ENCODE measurements around the gene VPS13C. TPM values are rescaled to one million over a fixed set of nuclear protein-coding genes. Genes with fewer than 3 reads are reported as not detected.

VPS13C gene
- total RNA-seq, 1 donor from 2014 or later: 51.6 TPM

GRCh38 chr15:62027916-62028315, 32.3 kb downstream of the VPS13C start:
- H3K27ac Mint-ChIP-seq: no peak overlapping the region
- TF ChIP-seq EZH2 (IDR thresholded peaks at IDR 0.05) (no peak), EZH2phosphoT487 (IDR thresholded peaks at IDR 0.05) (no peak), CTCF (IDR thresholded peaks at IDR 0.05) (no peak)

GRCh38 chr15:62027263-62027565, 33.0 kb downstream of the VPS13C start:
- no peak overlapping the region for H3K9ac ChIP-seq
- DNase-seq (ENCODE audit: low spot score): no peak
- no peaks in the 10 kb centered on the region for H3K27me3 Mint-ChIP-seq (ENCODE audit: insufficient read depth, low read depth)

More at GRCh38 chr15:62027916-62028315, 32.3 kb downstream of the VPS13C start:
- H3F3A ChIP-seq (ENCODE audit: low read depth): no peaks in the 10 kb centered on the region
- peaks cover 4% of the 10 kb centered on the region for H3K36me3 ChIP-seq
- no peaks in the 10 kb centered on the region for H3K9me3 ChIP-seq (ENCODE audit: low read depth)
- H3K9ac ChIP-seq: no peak overlapping the region
- no peak overlapping the region for H3K4me2 ChIP-seq
- Mint-ChIP-seq H3K27me3 (ENCODE audit: insufficient read depth, low read depth) (no peaks in the 10 kb centered on the region), H3K9me3 (no peaks in the 10 kb centered on the region), H3K36me3 (no peaks in the 10 kb centered on the region), H3K4me3 (no peak overlapping the region), H3K4me1 (no peaks in the 10 kb centered on the region)
- no peaks in the 10 kb centered on the region for H3K4me1 ChIP-seq
- H3K79me2 ChIP-seq (ENCODE audit: low read depth): no peaks in the 10 kb centered on the region
- no peaks in the 10 kb centered on the region for H4K20me1 ChIP-seq (ENCODE audit: low read depth)
- H2AFZ ChIP-seq (replicated peaks): no peak overlapping the region
- no peak overlapping the region for H3K4me3 ChIP-seq
- H3K27me3 ChIP-seq: no peaks in the 10 kb centered on the region
- DNase-seq (ENCODE audit: low spot score): no peak
- no peak overlapping the region for H3K27ac ChIP-seq

GRCh38 chr15:62026487-62027262, 33.6 kb downstream of the VPS13C start:
- H3K4me3 Mint-ChIP-seq: no peak overlapping the region
- H3K36me3 Mint-ChIP-seq: no peaks in the 10 kb centered on the region

More at GRCh38 chr15:62027263-62027565, 33.0 kb downstream of the VPS13C start:
- H3F3A ChIP-seq (ENCODE audit: low read depth): no peaks in the 10 kb centered on the region
- no peak overlapping the region for H3K27ac Mint-ChIP-seq
- no peaks in the 10 kb centered on the region for H3K27me3 ChIP-seq
- no peak overlapping the region for H3K4me3 Mint-ChIP-seq
- no peaks in the 10 kb centered on the region for H3K4me1 ChIP-seq
- no peaks in the 10 kb centered on the region for H3K9me3 Mint-ChIP-seq
- H3K79me2 ChIP-seq (ENCODE audit: low read depth): no peaks in the 10 kb centered on the region
- no peak overlapping the region for H3K4me3 ChIP-seq
- H3K36me3 Mint-ChIP-seq: no peaks in the 10 kb centered on the region
- no peak overlapping the region for H2AFZ ChIP-seq (replicated peaks)
- no peak overlapping the region for H3K27ac ChIP-seq
- no peaks in the 10 kb centered on the region for H3K4me1 Mint-ChIP-seq
- no peak overlapping the region for H3K4me2 ChIP-seq
- TF ChIP-seq CTCF (IDR thresholded peaks at IDR 0.05) (no peak), EZH2phosphoT487 (IDR thresholded peaks at IDR 0.05) (no peak), EZH2 (IDR thresholded peaks at IDR 0.05) (no peak)
- H4K20me1 ChIP-seq (ENCODE audit: low read depth): no peaks in the 10 kb centered on the region
- no peaks in the 10 kb centered on the region for H3K9me3 ChIP-seq (ENCODE audit: low read depth)
- no peaks in the 10 kb centered on the region for H3K36me3 ChIP-seq

More at GRCh38 chr15:62026487-62027262, 33.6 kb downstream of the VPS13C start:
- Histone ChIP-seq H3K79me2 (ENCODE audit: low read depth) (no peaks in the 10 kb centered on the region), H3K9me3 (ENCODE audit: low read depth) (no peaks in the 10 kb centered on the region), H3K27ac (no peak overlapping the region), H3K9ac (no peak overlapping the region), H3F3A (ENCODE audit: low read depth) (no peaks in the 10 kb centered on the region), H3K4me2 (no peak overlapping the region), H3K4me1 (no peaks in the 10 kb centered on the region), H3K36me3 (peaks cover 3% of the 10 kb centered on the region), H2AFZ (replicated peaks) (no peak overlapping the region), H3K27me3 (no peaks in the 10 kb centered on the region), H4K20me1 (ENCODE audit: low read depth) (no peaks in the 10 kb centered on the region), H3K4me3 (no peak overlapping the region)
- Mint-ChIP-seq H3K9me3 (no peaks in the 10 kb centered on the region), H3K27me3 (ENCODE audit: insufficient read depth, low read depth) (no peaks in the 10 kb centered on the region), H3K4me1 (no peaks in the 10 kb centered on the region), H3K27ac (no peak overlapping the region)
- no peak for TF ChIP-seq EZH2phosphoT487 (IDR thresholded peaks at IDR 0.05)
- no peak for TF ChIP-seq CTCF (IDR thresholded peaks at IDR 0.05)
- no peak for TF ChIP-seq EZH2 (IDR thresholded peaks at IDR 0.05)
- DNase-seq (ENCODE audit: low spot score): no peak

All from neural progenitor cell (in vitro differentiated cells).